Memory B cell (primary cell): Measurements from ENCODE around the gene OR52B2.

Source experiments
- ATAC-seq: fragments of 150-1000 bp; cut with Tn5 transposase; 2 replicates; pipeline ENCODE4 v1.10.0; 2021; ENCODE audit warnings: low read depth, mild to moderate bottlenecking, moderate library complexity
- DNase-seq, 2 donors: peaks; one replicate each; pipeline ENCODE4 v3.0.0; 2022; ENCODE audit warnings: low spot score in 2 of 2
- H3K27ac Mint-ChIP-seq: one replicate; pipeline ENCODE4 v1.8.0; 2022; ENCODE audit warnings: mild to moderate bottlenecking, moderate library complexity, mixed read lengths
- H3K27me3 Mint-ChIP-seq: one replicate; pipeline ENCODE4 v1.8.0; 2022; ENCODE audit warnings: mixed read lengths
- H3K36me3 Mint-ChIP-seq: one replicate; pipeline ENCODE4 v1.8.0; 2022; ENCODE audit warnings: mild to moderate bottlenecking, mixed read lengths
- H3K4me1 Mint-ChIP-seq: one replicate; pipeline ENCODE4 v1.8.0; 2022; ENCODE audit warnings: mixed read lengths
- H3K4me3 Mint-ChIP-seq: one replicate; pipeline ENCODE4 v1.8.0; 2022; ENCODE audit warnings: mild to moderate bottlenecking, moderate library complexity, mixed read lengths
- H3K9me3 Mint-ChIP-seq: one replicate; pipeline ENCODE4 v1.8.0; 2022; ENCODE audit warnings: mixed read lengths

OR52B2 gene

GRCh38 chr11:6129011-6129410 is 41.1 kb downstream of the OR52B2 start:
- no peaks in the 10 kb centered on the region for H3K4me1 Mint-ChIP-seq
- no peak overlapping the region for H3K4me3 Mint-ChIP-seq
- no peak for ATAC-seq
- no peak for DNase-seq
- peaks cover 1% of the 10 kb centered on the region for H3K9me3 Mint-ChIP-seq
- no peak overlapping the region for H3K27ac Mint-ChIP-seq
- H3K36me3 Mint-ChIP-seq: no peaks in the 10 kb centered on the region
- peaks cover 11% of the 10 kb centered on the region for H3K27me3 Mint-ChIP-seq

- DNase-seq (no peak), ATAC-seq (no peak)
- H3K4me3 Mint-ChIP-seq: no peak overlapping the region
- no peaks in the 10 kb centered on the region for H3K36me3 Mint-ChIP-seq
- peaks cover 1% of the 10 kb centered on the region for H3K9me3 Mint-ChIP-seq
- peaks cover 11% of the 10 kb centered on the region for H3K27me3 Mint-ChIP-seq
- H3K27ac Mint-ChIP-seq: no peak overlapping the region
- H3K4me1 Mint-ChIP-seq: no peaks in the 10 kb centered on the region
These were observed 42.2 kb downstream of the OR52B2 start for GRCh38 chr11:6127881-6128280.

GRCh38 chr11:6124245-6124644 is 45.9 kb downstream of the OR52B2 start:
- Mint-ChIP-seq H3K27me3 (peaks cover 5% of the 10 kb centered on the region), H3K27ac (no peak overlapping the region), H3K36me3 (no peaks in the 10 kb centered on the region), H3K9me3 (no peaks in the 10 kb centered on the region), H3K4me1 (no peaks in the 10 kb centered on the region), H3K4me3 (no peak overlapping the region)
- no peak for DNase-seq
- ATAC-seq: no peak
